IPS DF 6.9 (cell line): ENCODE measurements around the gene HOXA4.

Experiments used
- DNase-seq: peaks from one replicate; pipeline ENCODE4 v3.0.0-alpha.2; 2013; ENCODE audit warnings: low read depth, low spot score
- H3K27ac ChIP-seq: one replicate; pipeline ENCODE4 v1.5.1; 2013; ENCODE audit warnings: low read length, control low read depth
- H3K27me3 ChIP-seq: 2 replicates; pipeline ENCODE4 v1.6.1; 2013; ENCODE audit warnings: mild to moderate bottlenecking, low read length; ENCODE audit not compliant: control insufficient read depth, insufficient read depth
- H3K36me3 ChIP-seq: 2 replicates; pipeline ENCODE4 v1.6.1; 2013; ENCODE audit warnings: low read length; ENCODE audit not compliant: control insufficient read depth, insufficient read depth
- H3K4me1 ChIP-seq: 2 replicates; pipeline ENCODE4 v1.6.1; 2013; ENCODE audit warnings: low read length; ENCODE audit not compliant: control insufficient read depth, insufficient read depth
- H3K4me3 ChIP-seq: 2 replicates; pipeline ENCODE4 v1.5.1; 2013; ENCODE audit warnings: mild to moderate bottlenecking, low read length
- H3K9me3 ChIP-seq: 2 replicates; pipeline ENCODE4 v1.6.1; 2013; ENCODE audit warnings: low read length, inconsistent platforms; ENCODE audit not compliant: control insufficient read depth, insufficient read depth
- WGBS: extraction: QIAGEN DNeasy Blood & Tissue Kit; methylation state at CpG from one replicate; pipeline ENCODE4 v1.1.7; 2013; ENCODE audit warnings: mixed read lengths, missing lambda C conversion rate; ENCODE audit not compliant: insufficient read length, insufficient coverage; 5-methylcytosine and 5-hydroxymethylcytosine counted together

The HOXA4 gene

GRCh38 chr7:27163288-27164044 lies 32.9 kb upstream of the HOXA4 start:
- no peak for DNase-seq
- no peaks in the 10 kb centered on the region for H3K9me3 ChIP-seq
- no peak overlapping the region for H3K27ac ChIP-seq
- no peak overlapping the region for H3K4me3 ChIP-seq
- H3K4me1 ChIP-seq, result no peaks in the 10 kb centered on the region
- WGBS, result no CpG with 5 or more reads among the region's 24 CpGs
- H3K36me3 ChIP-seq, result no peaks in the 10 kb centered on the region; the same call in 1 of the 2 replicates
- H3K27me3 ChIP-seq, result peaks cover 96% of the 10 kb centered on the region

- DNase-seq, result no peak
- no CpG with 5 or more reads among the region's 7 CpGs for WGBS
- no peak overlapping the region for H3K4me3 ChIP-seq
- H3K27me3 ChIP-seq, result peaks cover 96% of the 10 kb centered on the region
- no peaks in the 10 kb centered on the region for H3K4me1 ChIP-seq
- no peak overlapping the region for H3K27ac ChIP-seq
- no peaks in the 10 kb centered on the region; the same call in 1 of the 2 replicates for H3K36me3 ChIP-seq
- no peaks in the 10 kb centered on the region for H3K9me3 ChIP-seq
Observed at GRCh38 chr7:27162561-27163287, 32.2 kb upstream of the HOXA4 start.

- no peaks in the 10 kb centered on the region for H3K9me3 ChIP-seq
- H3K36me3 ChIP-seq, result no peaks in the 10 kb centered on the region; the same call in 1 of the 2 replicates
- no peaks in the 10 kb centered on the region for H3K4me1 ChIP-seq
- no peak overlapping the region for H3K4me3 ChIP-seq
- no peak overlapping the region for H3K27ac ChIP-seq
- DNase-seq, result no peak
- peaks cover 96% of the 10 kb centered on the region for H3K27me3 ChIP-seq
- no CpG with 5 or more reads among the region's 30 CpGs for WGBS
Observed at GRCh38 chr7:27161721-27162560, 31.4 kb upstream of the HOXA4 start.

- no peak overlapping the region for H3K4me3 ChIP-seq
- no peaks in the 10 kb centered on the region for H3K4me1 ChIP-seq
- H3K36me3 ChIP-seq, result no peaks in the 10 kb centered on the region; the same call in 1 of the 2 replicates
- H3K9me3 ChIP-seq, result no peaks in the 10 kb centered on the region
- WGBS, result no CpG with 5 or more reads among the region's 27 CpGs
- DNase-seq, result no peak
- H3K27ac ChIP-seq, result no peak overlapping the region
- peaks cover 95% of the 10 kb centered on the region for H3K27me3 ChIP-seq
Observed at GRCh38 chr7:27161214-27161720, 30.7 kb upstream of the HOXA4 start.

- no CpG with 5 or more reads among the region's 54 CpGs for WGBS
- Histone ChIP-seq H3K9me3 (no peaks in the 10 kb centered on the region), H3K36me3 (no peaks in the 10 kb centered on the region; the same call in 1 of the 2 replicates), H3K27ac (no peak overlapping the region), H3K4me3 (peak overlapping the region; percentile 23; the same call in 1 of the 2 replicates), H3K27me3 (peaks cover 95% of the 10 kb centered on the region), H3K4me1 (peaks cover 3% of the 10 kb centered on the region; the same call in 1 of the 2 replicates)
- DNase-seq, result peak; percentile 85
Observed at GRCh38 chr7:27160546-27161213, 30.1 kb upstream of the HOXA4 start.

- no peak overlapping the region for H3K27ac ChIP-seq
- DNase-seq, result no peak
- H3K4me3 ChIP-seq, result no peak overlapping the region
- peaks cover 95% of the 10 kb centered on the region for H3K27me3 ChIP-seq
- no peaks in the 10 kb centered on the region; the same call in 1 of the 2 replicates for H3K36me3 ChIP-seq
- no peaks in the 10 kb centered on the region for H3K9me3 ChIP-seq
- WGBS, result no CpG with 5 or more reads among the region's 23 CpGs
- peaks cover 3% of the 10 kb centered on the region; the same call in 1 of the 2 replicates for H3K4me1 ChIP-seq
Observed at GRCh38 chr7:27160145-27160545, 29.6 kb upstream of the HOXA4 start.

GRCh38 chr7:27159266-27160144 lies 28.9 kb upstream of the HOXA4 start:
- H3K27me3 ChIP-seq, result peaks cover 95% of the 10 kb centered on the region
- WGBS, result no CpG with 5 or more reads among the region's 27 CpGs
- H3K9me3 ChIP-seq, result no peaks in the 10 kb centered on the region
- no peaks in the 10 kb centered on the region for H3K36me3 ChIP-seq
- no peak overlapping the region for H3K4me3 ChIP-seq
- DNase-seq, result no peak
- H3K4me1 ChIP-seq, result peaks cover 3% of the 10 kb centered on the region; the same call in 1 of the 2 replicates
- no peak overlapping the region for H3K27ac ChIP-seq

GRCh38 chr7:27158436-27159265 lies 28.1 kb upstream of the HOXA4 start:
- Histone ChIP-seq H3K27ac (no peak overlapping the region), H3K4me1 (peaks cover 3% of the 10 kb centered on the region; the same call in 1 of the 2 replicates), H3K9me3 (no peaks in the 10 kb centered on the region), H3K4me3 (no peak overlapping the region), H3K36me3 (no peaks in the 10 kb centered on the region), H3K27me3 (peaks cover 95% of the 10 kb centered on the region)
- no peak for DNase-seq
- no CpG with 5 or more reads among the region's 35 CpGs for WGBS
